Lung (tissue), 12 donors: ENCODE results near the gene RPUSD3. TPM values are rescaled to one million over a fixed set of nuclear protein-coding genes. Genes with fewer than 3 reads are reported as not detected.
"Not testable (repeated sequence)": the region's sequence is repeated elsewhere in the genome, so short reads cannot be mapped to it uniquely, and the experiment has no call there.

Source experiments
- ATAC-seq: fragments of 200-7000 bp; cut with Tn5 transposase; one replicate; pipeline ENCODE4 v1.9.1; 2020; ENCODE audit warnings: moderate number of reproducible peaks; ENCODE audit not compliant: insufficient read depth, low FRiP score
- DNase-seq, 3 donors: peaks; one replicate each; pipeline ENCODE4 v3.0.0-alpha.2; 2013 to 2017
- H3K27ac ChIP-seq, 2 donors: one replicate each; pipeline ENCODE4 v1.5.1; 2013; ENCODE audit warnings: mild to moderate bottlenecking in 2 of 2, moderate library complexity in 2 of 2, control low read depth in 1 of 2, inconsistent platforms in 1 of 2, low read depth in 1 of 2, low read length in 1 of 2
- H3K27me3 ChIP-seq, 3 donors: one replicate each; pipeline ENCODE4 v1.5.1; 2013; ENCODE audit warnings: low read length in 2 of 3; ENCODE audit not compliant: control insufficient read depth in 3 of 3, insufficient read depth in 3 of 3
- H3K36me3 ChIP-seq, 4 donors: one replicate each; pipeline ENCODE4 v1.5.1; 2013; ENCODE audit warnings: low read length in 4 of 4, mild to moderate bottlenecking in 1 of 4, moderate library complexity in 1 of 4; ENCODE audit not compliant: control insufficient read depth in 4 of 4, insufficient read depth in 4 of 4
- H3K4me1 ChIP-seq, 5 donors: one replicate each; pipeline ENCODE4 v1.5.1; 2013; ENCODE audit warnings: low read length in 5 of 5, mild to moderate bottlenecking in 2 of 5, moderate library complexity in 1 of 5; ENCODE audit not compliant: control insufficient read depth in 5 of 5, insufficient read depth in 5 of 5
- H3K4me3 ChIP-seq: one replicate; pipeline ENCODE4 v1.5.1; 2013; ENCODE audit warnings: mild to moderate bottlenecking, control low read depth, moderate library complexity
- H3K9ac ChIP-seq, 2 donors: one replicate each; pipeline ENCODE4 v1.5.1; 2013; ENCODE audit warnings: low read length in 2 of 2, control low read depth in 1 of 2; ENCODE audit not compliant: insufficient read depth in 1 of 2
- H3K9me3 ChIP-seq, 4 donors: one replicate each; pipeline ENCODE4 v1.5.1; 2013; ENCODE audit warnings: low read length in 3 of 4, mild to moderate bottlenecking in 1 of 4, moderate library complexity in 1 of 4; ENCODE audit not compliant: control insufficient read depth in 4 of 4, insufficient read depth in 3 of 4
- CTCF ChIP-seq: IDR thresholded peaks from 2 replicates; pipeline ENCODE4 v1.5.1; 2012; ENCODE audit warnings: mild to moderate bottlenecking; ENCODE audit errors: control extremely low read depth, extremely low read depth
- WGBS, 2 donors: extraction: QIAGEN DNeasy Blood & Tissue Kit; methylation state at CpG; one replicate each; pipeline ENCODE4 v1.1.7; 2013; 5-methylcytosine and 5-hydroxymethylcytosine counted together
- polyA plus RNA-seq, 2 donors: library from polyadenylated mRNA; stranded (reverse); fragments of 200-250 nt; gene quantifications; one replicate each; pipeline ENCODE4 v1.2.1, GENCODE V29; 2013
- total RNA-seq, 2 donors: library from RNA; depleted of rRNA in 1 of 2; stranded (reverse); fragments of >200 nt in 1 of 2; gene quantifications; one replicate each; pipeline ENCODE4 v1.2.1, GENCODE V29; 2014 to 2021
- donor health status: control.
- donor health status: control.
- donor health status: Bipolar disorder and iron deficiency.
- donor health status: healthy.
- donor health status: DM: yes; HTN: yes; CAD: no.

RPUSD3 gene
- total and polyA plus RNA-seq, 4 donors = 16.3 to 34.9 (median 26.3) TPM

- Histone ChIP-seq H3K36me3 (no peaks in the 10 kb centered on the region), H3K27me3 (no peaks in the 10 kb centered on the region), H3K4me3 (no peak overlapping the region), H3K27ac (no peak overlapping the region), H3K9ac (no peak overlapping the region), H3K4me1 (peaks cover 0 to 5% (median 2%) of the 10 kb centered on the region in 5 donors), H3K9me3 (no peaks in the 10 kb centered on the region)
- TF ChIP-seq CTCF = no peak
- ATAC-seq = no peak
- DNase-seq = no peak
- WGBS, 2 donors = 95 to 96% methylated on average over 6 of the region's 6 CpGs
These were observed 8.7 kb upstream of the RPUSD3 start for GRCh38 chr3:9852528-9852927.

- not testable (repeated sequence) for H3K4me1 ChIP-seq, H3K27me3 ChIP-seq, H3K36me3 ChIP-seq, H3K27ac ChIP-seq, H3K9me3 ChIP-seq, H3K9ac ChIP-seq, ATAC-seq, DNase-seq, H3K4me3 ChIP-seq
- WGBS, 2 donors = 61 to 72% methylated on average over 6 of the region's 6 CpGs
These were observed 8.1 kb upstream of the RPUSD3 start for GRCh38 chr3:9851926-9852325.

- not testable (repeated sequence) for H3K27me3 ChIP-seq, H3K4me3 ChIP-seq, H3K27ac ChIP-seq, H3K36me3 ChIP-seq, H3K9me3 ChIP-seq, H3K9ac ChIP-seq, H3K4me1 ChIP-seq, ATAC-seq, DNase-seq
- 88 to 93% methylated on average over 6 of the region's 6 CpGs for WGBS, 2 donors
These were observed 7.6 kb upstream of the RPUSD3 start for GRCh38 chr3:9851383-9851782.

GRCh38 chr3:9848860-9849259 lies 5.1 kb upstream of the RPUSD3 start:
- DNase-seq = peak in 2 of 3 donors; percentile 42 to 50
- not testable (repeated sequence) for H3K4me1 ChIP-seq, H3K27ac ChIP-seq, ATAC-seq, H3K36me3 ChIP-seq, H3K4me3 ChIP-seq, H3K9ac ChIP-seq, H3K9me3 ChIP-seq, H3K27me3 ChIP-seq
- peak; percentile 8 for TF ChIP-seq CTCF
- WGBS, 2 donors = 42 to 43% methylated on average over 4 of the region's 4 CpGs

GRCh38 chr3:9847870-9848269 lies 4.1 kb upstream of the RPUSD3 start:
- not testable (repeated sequence) for H3K4me3 ChIP-seq, ATAC-seq, H3K9ac ChIP-seq, H3K9me3 ChIP-seq, H3K27ac ChIP-seq, H3K36me3 ChIP-seq, H3K27me3 ChIP-seq, DNase-seq, H3K4me1 ChIP-seq
- WGBS, 2 donors = 57 to 60% methylated on average over 9 of the region's 9 CpGs
